ENCODE data around the gene JUN. TPM values are rescaled to one million over a fixed set of nuclear protein-coding genes. Genes with fewer than 3 reads are reported as not detected.

Gene JUN
- total and polyA plus RNA-seq, 12 donors, result 29.4 to 250 (median 57.7) TPM

DNA sequence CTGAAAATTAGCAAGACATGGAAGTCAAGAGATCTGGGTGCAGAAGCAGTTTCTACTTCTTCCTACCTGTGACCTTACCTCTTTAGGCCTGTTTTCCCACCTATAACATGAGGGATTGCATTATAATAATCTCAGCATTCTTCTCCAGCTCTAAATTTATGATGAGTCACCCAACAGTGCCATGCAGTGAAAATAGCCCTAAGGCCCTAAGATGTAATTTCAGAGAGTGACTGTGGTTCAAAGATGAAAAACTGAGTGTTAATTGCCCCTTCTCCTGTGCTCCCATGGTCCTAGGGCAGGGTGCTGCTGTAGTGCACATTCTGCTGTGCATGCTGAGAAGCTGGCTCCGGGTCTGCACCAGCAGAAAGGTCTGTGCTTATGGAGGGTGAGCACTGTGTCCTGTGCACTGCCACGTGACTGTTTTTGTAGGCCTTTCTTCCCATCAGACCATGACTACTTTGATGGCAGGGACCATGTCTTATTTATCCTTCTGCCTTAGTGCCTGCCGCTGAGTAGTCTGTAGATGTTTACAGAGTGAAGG, 29.7 kb downstream of the JUN start:
- no peak overlapping the region for H3K4me3 ChIP-seq
- DNase-seq, result no peak
- no peak for TF ChIP-seq POLR2A (IDR thresholded peaks at IDR 0.05)
- TF ChIP-seq, protein P1, sequence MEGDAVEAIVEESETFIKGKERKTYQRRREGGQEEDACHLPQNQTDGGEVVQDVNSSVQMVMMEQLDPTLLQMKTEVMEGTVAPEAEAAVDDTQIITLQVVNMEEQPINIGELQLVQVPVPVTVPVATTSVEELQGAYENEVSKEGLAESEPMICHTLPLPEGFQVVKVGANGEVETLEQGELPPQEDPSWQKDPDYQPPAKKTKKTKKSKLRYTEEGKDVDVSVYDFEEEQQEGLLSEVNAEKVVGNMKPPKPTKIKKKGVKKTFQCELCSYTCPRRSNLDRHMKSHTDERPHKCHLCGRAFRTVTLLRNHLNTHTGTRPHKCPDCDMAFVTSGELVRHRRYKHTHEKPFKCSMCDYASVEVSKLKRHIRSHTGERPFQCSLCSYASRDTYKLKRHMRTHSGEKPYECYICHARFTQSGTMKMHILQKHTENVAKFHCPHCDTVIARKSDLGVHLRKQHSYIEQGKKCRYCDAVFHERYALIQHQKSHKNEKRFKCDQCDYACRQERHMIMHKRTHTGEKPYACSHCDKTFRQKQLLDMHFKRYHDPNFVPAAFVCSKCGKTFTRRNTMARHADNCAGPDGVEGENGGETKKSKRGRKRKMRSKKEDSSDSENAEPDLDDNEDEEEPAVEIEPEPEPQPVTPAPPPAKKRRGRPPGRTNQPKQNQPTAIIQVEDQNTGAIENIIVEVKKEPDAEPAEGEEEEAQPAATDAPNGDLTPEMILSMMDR (IDR thresholded peaks at IDR 0.05), result no peak
- no peaks in the 10 kb centered on the region for H3K9me3 ChIP-seq (replicated peaks in 1 of 3)
- peaks cover 4 to 32% of the 10 kb centered on the region in 2 donors for H3K4me1 ChIP-seq (replicated peaks in 1 of 2)
- no peaks in the 10 kb centered on the region for H3K27me3 ChIP-seq
- WGBS, 4 donors, result 93 to 97% (median 97%) methylated on average over 2 to 3 of the region's 3 CpGs
- H3K27ac ChIP-seq, result peak overlapping the region in 1 of 5 donors; percentile 44
- no peaks in the 10 kb centered on the region for H3K36me3 ChIP-seq (replicated peaks in 1 of 2)
- intact Hi-C loops (cut with DNase I), result no loop called here

DNA sequence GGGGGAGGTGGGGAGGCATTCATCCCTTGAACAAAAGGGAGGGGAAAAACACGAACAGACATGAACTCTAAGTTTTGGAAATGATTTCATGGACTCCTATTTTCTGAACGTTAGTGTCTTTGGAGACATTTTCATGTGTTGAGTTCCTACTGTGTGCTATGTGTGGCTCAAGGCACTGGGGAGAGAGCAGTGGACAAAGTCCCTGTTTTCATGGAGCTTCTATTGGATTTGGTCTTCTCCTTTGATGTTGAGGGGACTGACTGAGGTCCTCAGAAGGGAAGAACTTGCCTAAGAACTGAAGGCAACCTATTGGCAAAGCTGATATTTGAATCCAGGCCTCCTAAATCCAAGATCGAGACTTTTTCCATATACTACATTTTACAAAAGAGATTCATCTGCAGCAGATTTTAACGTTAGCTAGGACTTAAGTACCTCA, 30.4 kb downstream of the JUN start:
- H3K36me3 ChIP-seq (replicated peaks in 1 of 2), result no peaks in the 10 kb centered on the region
- intact Hi-C loops (cut with DNase I), result no loop called here
- 63 to 73% (median 69%) methylated on average over 4 of the region's 4 CpGs for WGBS, 4 donors
- no peak for DNase-seq
- peaks cover 4 to 32% of the 10 kb centered on the region in 2 donors for H3K4me1 ChIP-seq (replicated peaks in 1 of 2)
- peak overlapping the region in 1 of 5 donors; percentile 54 for H3K27ac ChIP-seq
- no peaks in the 10 kb centered on the region for H3K9me3 ChIP-seq (replicated peaks in 1 of 3)
- no peak overlapping the region for H3K4me3 ChIP-seq
- TF ChIP-seq POLR2A (IDR thresholded peaks at IDR 0.05), result no peak
- H3K27me3 ChIP-seq, result no peaks in the 10 kb centered on the region

DNA sequence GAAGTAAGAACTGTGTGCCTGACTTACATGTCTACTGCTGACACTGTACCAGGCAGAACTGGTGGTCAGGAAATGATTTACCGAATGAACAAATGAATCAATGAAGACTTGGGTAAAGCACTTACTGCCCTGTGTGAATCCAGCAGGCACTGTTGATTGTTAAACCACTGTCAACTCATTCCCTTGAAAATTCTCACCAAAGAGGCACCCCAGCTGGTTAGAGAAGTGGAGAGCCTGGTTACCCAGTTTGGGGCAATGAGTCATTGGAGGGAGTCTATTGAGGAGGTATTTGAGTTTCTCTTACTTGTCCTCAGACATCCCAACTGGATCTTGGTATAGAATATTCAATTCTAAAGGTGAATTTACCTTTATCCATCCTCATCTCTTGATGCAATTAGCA, 34.2 kb downstream of the JUN start:
- no peak for DNase-seq
- Histone ChIP-seq H3K9me3 (replicated peaks in 1 of 3) (no peaks in the 10 kb centered on the region), H3K27me3 (no peaks in the 10 kb centered on the region), H3K4me1 (replicated peaks in 1 of 2) (peaks cover 0 to 20% of the 10 kb centered on the region in 2 donors), H3K4me3 (no peak overlapping the region), H3K36me3 (replicated peaks in 1 of 2) (no peaks in the 10 kb centered on the region), H3K27ac (no peak overlapping the region)
- intact Hi-C loops (cut with DNase I), result loop anchor here in 1 of 2 donors (10.0 kb wide), 1 partner anchor 1005 kb away; no protein-coding TSS in a partner anchor
- TF ChIP-seq POLR2A (IDR thresholded peaks at IDR 0.05), result no peak
- TF ChIP-seq, protein P1 (IDR thresholded peaks at IDR 0.05), result no peak
- 75 to 100% (median 87%) methylated on average over 1 of the region's 1 CpG for WGBS, 4 donors

DNA sequence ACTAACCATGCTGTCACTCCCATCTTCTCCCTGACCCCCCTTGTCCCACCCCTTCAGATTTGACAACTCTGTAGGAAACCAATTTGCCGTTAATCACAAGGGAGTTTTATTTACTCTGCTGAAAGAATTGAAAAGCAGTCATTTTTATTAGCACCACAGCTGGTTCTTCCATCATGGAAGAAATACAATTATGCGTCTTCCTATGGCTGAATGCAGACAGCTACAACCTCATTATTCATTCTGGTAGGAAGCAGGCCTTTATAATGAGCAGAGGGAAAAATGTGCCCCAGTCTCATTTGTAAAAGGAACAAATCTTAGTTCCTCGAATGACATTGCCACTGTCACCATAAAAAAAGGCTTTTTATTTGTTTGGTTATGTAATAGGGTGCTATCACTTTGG, 35.2 kb downstream of the JUN start:
- Histone ChIP-seq H3K4me1 (replicated peaks in 1 of 2) (peaks cover 0 to 13% of the 10 kb centered on the region in 2 donors), H3K4me3 (no peak overlapping the region), H3K27me3 (no peaks in the 10 kb centered on the region), H3K36me3 (replicated peaks in 1 of 2) (no peaks in the 10 kb centered on the region), H3K27ac (no peak overlapping the region), H3K9me3 (replicated peaks in 1 of 3) (no peaks in the 10 kb centered on the region)
- TF ChIP-seq POLR2A (IDR thresholded peaks at IDR 0.05), result no peak
- TF ChIP-seq, protein P1 (IDR thresholded peaks at IDR 0.05), result no peak
- DNase-seq, result no peak
- WGBS, 4 donors, result 50 to 75% (median 62%) methylated on average over 3 of the region's 3 CpGs
- intact Hi-C loops (cut with DNase I), result loop anchor here in 1 of 2 donors (10.0 kb wide), 1 partner anchor 1006 kb away; no protein-coding TSS in a partner anchor

DNA sequence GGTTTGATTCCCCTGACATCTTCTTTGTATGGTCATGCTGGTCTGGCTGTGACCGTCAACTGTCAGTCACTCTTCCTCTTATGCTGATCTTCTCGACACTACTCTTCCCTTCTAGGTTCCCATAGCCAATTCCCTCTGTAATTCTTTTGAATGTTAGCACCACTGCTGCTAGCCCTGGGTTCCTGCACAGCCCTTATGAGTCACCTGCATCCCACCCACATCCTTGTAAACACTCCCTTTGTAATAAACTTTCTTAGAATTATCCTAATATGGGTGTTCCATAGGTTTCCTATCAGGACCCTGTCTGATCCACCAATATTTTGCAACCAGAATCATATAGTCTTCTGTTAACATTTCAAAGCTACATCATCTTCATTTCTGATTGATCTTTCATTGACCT, 37.1 kb downstream of the JUN start:
- intact Hi-C loops (cut with DNase I), result loop anchor here in 1 of 2 donors (10.0 kb wide), 1 partner anchor 1008 kb away; no protein-coding TSS in a partner anchor
- no peak for DNase-seq
- TF ChIP-seq, protein P1 (IDR thresholded peaks at IDR 0.05), result no peak
- TF ChIP-seq POLR2A (IDR thresholded peaks at IDR 0.05), result no peak
- no peaks in the 10 kb centered on the region for H3K27me3 ChIP-seq
- no peak overlapping the region for H3K27ac ChIP-seq
- 83 to 94% (median 89%) methylated on average over 2 of the region's 2 CpGs for WGBS, 4 donors
- H3K4me3 ChIP-seq, result no peak overlapping the region
- no peaks in the 10 kb centered on the region for H3K36me3 ChIP-seq (replicated peaks in 1 of 2)
- no peaks in the 10 kb centered on the region for H3K4me1 ChIP-seq (replicated peaks in 1 of 2)
- no peaks in the 10 kb centered on the region for H3K9me3 ChIP-seq (replicated peaks in 1 of 3)

All from adrenal gland (tissue), 12 donors.